ENCODE data around the gene UPP2. TPM values are rescaled to one million over a fixed set of nuclear protein-coding genes. Genes with fewer than 3 reads are reported as not detected.

UPP2 gene
- total RNA-seq, 2 donors from 2014 or later: not detected

- no peaks in the 10 kb centered on the region for H3K36me3 Mint-ChIP-seq
- DNase-seq (ENCODE audit: low spot score in 2 of 2) (no peak), ATAC-seq (no peak)
- no peak overlapping the region for H3K27ac Mint-ChIP-seq
- no peaks in the 10 kb centered on the region for H3K9me3 Mint-ChIP-seq
Observed at GRCh38 chr2:158128168-158128973, 26.7 kb downstream of the UPP2 start.

GRCh38 chr2:158129037-158129436, 27.4 kb downstream of the UPP2 start:
- H3K27ac Mint-ChIP-seq: no peak overlapping the region
- ATAC-seq (no peak), DNase-seq (ENCODE audit: low spot score in 2 of 2) (no peak)
- no peaks in the 10 kb centered on the region for H3K36me3 Mint-ChIP-seq
- no peaks in the 10 kb centered on the region for H3K9me3 Mint-ChIP-seq

GRCh38 chr2:158130832-158131473, 29.3 kb downstream of the UPP2 start:
- ATAC-seq (no peak), DNase-seq (ENCODE audit: low spot score in 2 of 2) (no peak)
- Mint-ChIP-seq H3K27ac (no peak overlapping the region), H3K9me3 (no peaks in the 10 kb centered on the region), H3K36me3 (no peaks in the 10 kb centered on the region)

- no peak for DNase-seq (ENCODE audit: low spot score in 2 of 2)
- Mint-ChIP-seq H3K36me3 (no peaks in the 10 kb centered on the region), H3K9me3 (no peaks in the 10 kb centered on the region), H3K27ac (no peak overlapping the region)
- ATAC-seq: no peak
Observed at GRCh38 chr2:158131483-158131912, 29.8 kb downstream of the UPP2 start.

GRCh38 chr2:158131919-158132566, 30.4 kb downstream of the UPP2 start:
- no peak for DNase-seq (ENCODE audit: low spot score in 2 of 2)
- Mint-ChIP-seq H3K36me3 (no peaks in the 10 kb centered on the region), H3K27ac (no peak overlapping the region), H3K9me3 (no peaks in the 10 kb centered on the region)
- no peak for ATAC-seq

- Mint-ChIP-seq H3K27ac (no peak overlapping the region), H3K9me3 (no peaks in the 10 kb centered on the region)
- no peak for ATAC-seq
Observed at GRCh38 chr2:158134055-158134454, 32.4 kb downstream of the UPP2 start.

GRCh38 chr2:158134655-158135054, 33.0 kb downstream of the UPP2 start:
- no peaks in the 10 kb centered on the region for H3K36me3 Mint-ChIP-seq
- no peak overlapping the region for H3K27ac Mint-ChIP-seq
- no peak for ATAC-seq
- H3K9me3 Mint-ChIP-seq: no peaks in the 10 kb centered on the region
- no peak for DNase-seq (ENCODE audit: low spot score in 2 of 2)

More at GRCh38 chr2:158134055-158134454, 32.4 kb downstream of the UPP2 start:
- no peaks in the 10 kb centered on the region for H3K36me3 Mint-ChIP-seq
- no peak for DNase-seq (ENCODE audit: low spot score in 2 of 2)

- no peak overlapping the region for H3K27ac Mint-ChIP-seq
- DNase-seq (ENCODE audit: low spot score in 2 of 2): no peak
- no peaks in the 10 kb centered on the region for H3K36me3 Mint-ChIP-seq
Observed at GRCh38 chr2:158135096-158135495, 33.4 kb downstream of the UPP2 start.

GRCh38 chr2:158138255-158138654, 36.6 kb downstream of the UPP2 start:
- DNase-seq (ENCODE audit: low spot score in 2 of 2): no peak
- Mint-ChIP-seq H3K27ac (no peak overlapping the region), H3K9me3 (no peaks in the 10 kb centered on the region), H3K36me3 (no peaks in the 10 kb centered on the region)
- ATAC-seq: no peak

More at GRCh38 chr2:158135096-158135495, 33.4 kb downstream of the UPP2 start:
- no peaks in the 10 kb centered on the region for H3K9me3 Mint-ChIP-seq
- ATAC-seq: no peak

GRCh38 chr2:158140201-158140600, 38.5 kb downstream of the UPP2 start:
- Mint-ChIP-seq H3K27ac (no peak overlapping the region), H3K9me3 (peaks cover 0 to 2% of the 10 kb centered on the region in 2 donors), H3K36me3 (no peaks in the 10 kb centered on the region)
- no peak for DNase-seq (ENCODE audit: low spot score in 2 of 2)
- ATAC-seq: no peak

- ATAC-seq (no peak), DNase-seq (ENCODE audit: low spot score in 2 of 2) (no peak)
- Mint-ChIP-seq H3K36me3 (no peaks in the 10 kb centered on the region), H3K27ac (no peak overlapping the region), H3K9me3 (peaks cover 6 to 11% of the 10 kb centered on the region in 2 donors)
Observed at GRCh38 chr2:158142165-158142564, 40.5 kb downstream of the UPP2 start.

- peaks cover 7 to 11% of the 10 kb centered on the region in 2 donors for H3K9me3 Mint-ChIP-seq
Observed at GRCh38 chr2:158142568-158143332, 41.1 kb downstream of the UPP2 start.

GRCh38 chr2:158143703-158144360, 42.2 kb downstream of the UPP2 start:
- no peak for ATAC-seq
- H3K36me3 Mint-ChIP-seq: no peaks in the 10 kb centered on the region
- no peak for DNase-seq (ENCODE audit: low spot score in 2 of 2)
- no peak overlapping the region for H3K27ac Mint-ChIP-seq
- peaks cover 7 to 11% of the 10 kb centered on the region in 2 donors for H3K9me3 Mint-ChIP-seq

More at GRCh38 chr2:158142568-158143332, 41.1 kb downstream of the UPP2 start:
- DNase-seq (ENCODE audit: low spot score in 2 of 2): no peak
- Mint-ChIP-seq H3K27ac (no peak overlapping the region), H3K36me3 (no peaks in the 10 kb centered on the region)
- ATAC-seq: no peak

GRCh38 chr2:158144914-158145625, 43.4 kb downstream of the UPP2 start:
- DNase-seq (ENCODE audit: low spot score in 2 of 2): no peak
- Mint-ChIP-seq H3K9me3 (peaks cover 7 to 11% of the 10 kb centered on the region in 2 donors), H3K36me3 (no peaks in the 10 kb centered on the region), H3K27ac (no peak overlapping the region)
- ATAC-seq: no peak

GRCh38 chr2:158153270-158154015, 51.8 kb downstream of the UPP2 start:
- ATAC-seq (no peak), DNase-seq (ENCODE audit: low spot score in 2 of 2) (no peak)
- no peak overlapping the region for H3K27ac Mint-ChIP-seq
- peaks cover 0 to 7% of the 10 kb centered on the region in 2 donors for H3K36me3 Mint-ChIP-seq
- no peaks in the 10 kb centered on the region for H3K9me3 Mint-ChIP-seq
